UCSD-AML1 (cell line): Measurements from ENCODE around the gene ZDHHC7.
A peak's percentile ranks its signal among the peaks of the same experiment; 100 is the strongest.

Experiments used
- DNase-seq: peaks from one replicate; lab custom pipeline; 2025; ENCODE audit not compliant: unreplicated experiment; lab: John Stamatoyannopoulos, UW

The ZDHHC7 gene

GRCh38 chr16:84970447-84971127, 40.7 kb downstream of the ZDHHC7 start:
- peak; percentile 72 for DNase-seq

GRCh38 chr16:84967828-84968227, 43.5 kb downstream of the ZDHHC7 start:
- no peak for DNase-seq

DNA sequence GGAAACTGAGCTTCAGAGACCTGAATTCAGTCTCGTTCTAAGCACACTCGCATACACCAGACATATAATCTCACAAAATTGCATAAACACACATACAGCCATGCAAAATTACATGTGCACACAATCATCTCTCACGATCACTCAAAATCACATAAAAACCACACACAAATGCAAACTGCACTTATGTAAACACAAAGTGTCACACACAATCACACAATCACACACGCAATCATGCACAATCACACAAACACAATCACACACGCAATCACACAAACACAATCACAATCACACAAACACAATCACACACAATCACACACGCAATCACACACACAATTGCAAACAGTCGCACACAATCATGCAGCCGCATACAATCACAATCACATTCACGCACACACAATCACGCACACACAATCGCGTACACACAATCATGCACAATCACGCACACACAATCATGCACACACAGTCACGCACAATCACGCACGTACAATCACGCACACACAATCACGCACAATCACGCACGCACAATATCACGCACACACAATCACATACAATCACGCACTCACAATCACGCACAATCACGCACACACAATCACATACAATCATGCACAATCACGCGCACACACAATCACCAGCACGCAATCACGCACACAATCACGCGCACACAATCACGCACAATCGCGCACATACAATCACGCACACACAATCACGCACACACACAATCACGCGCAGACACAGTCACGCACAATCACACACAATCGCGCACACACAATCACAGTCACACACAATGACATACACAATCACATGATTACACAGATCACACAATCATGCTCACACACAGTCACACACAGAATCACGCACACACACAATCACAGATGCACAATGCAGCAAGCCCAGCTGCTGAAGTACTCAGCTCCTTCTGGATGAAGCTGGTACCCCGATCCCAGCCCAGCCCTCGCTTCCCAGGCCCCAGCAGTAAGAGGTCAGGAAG, 45.6 kb downstream of the ZDHHC7 start:
- no peak for DNase-seq

- DNase-seq = no peak
Measured at GRCh38 chr16:84964386-84965128, 46.8 kb downstream of the ZDHHC7 start.

GRCh38 chr16:84963066-84963465, 48.3 kb downstream of the ZDHHC7 start:
- DNase-seq = no peak

DNA sequence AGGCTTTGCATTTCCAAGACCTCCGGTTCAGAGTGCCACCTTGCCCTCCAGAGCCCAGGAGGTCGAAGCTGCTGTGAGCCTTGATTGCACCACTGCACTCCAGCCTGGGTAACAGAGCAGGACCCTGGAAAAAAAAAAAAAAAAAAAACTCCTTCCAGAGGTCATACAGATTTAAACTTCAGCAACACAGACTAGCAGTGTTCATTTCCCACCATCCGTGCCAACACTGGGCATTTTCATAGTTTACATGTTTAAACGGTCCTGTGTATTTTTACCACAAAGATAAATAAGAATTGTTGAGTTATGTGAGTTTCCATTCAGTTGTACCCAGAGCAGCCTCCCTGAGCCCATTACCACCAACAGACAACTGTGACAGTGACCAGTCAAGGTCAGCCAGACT, 50.4 kb downstream of the ZDHHC7 start:
- no peak for DNase-seq

DNA sequence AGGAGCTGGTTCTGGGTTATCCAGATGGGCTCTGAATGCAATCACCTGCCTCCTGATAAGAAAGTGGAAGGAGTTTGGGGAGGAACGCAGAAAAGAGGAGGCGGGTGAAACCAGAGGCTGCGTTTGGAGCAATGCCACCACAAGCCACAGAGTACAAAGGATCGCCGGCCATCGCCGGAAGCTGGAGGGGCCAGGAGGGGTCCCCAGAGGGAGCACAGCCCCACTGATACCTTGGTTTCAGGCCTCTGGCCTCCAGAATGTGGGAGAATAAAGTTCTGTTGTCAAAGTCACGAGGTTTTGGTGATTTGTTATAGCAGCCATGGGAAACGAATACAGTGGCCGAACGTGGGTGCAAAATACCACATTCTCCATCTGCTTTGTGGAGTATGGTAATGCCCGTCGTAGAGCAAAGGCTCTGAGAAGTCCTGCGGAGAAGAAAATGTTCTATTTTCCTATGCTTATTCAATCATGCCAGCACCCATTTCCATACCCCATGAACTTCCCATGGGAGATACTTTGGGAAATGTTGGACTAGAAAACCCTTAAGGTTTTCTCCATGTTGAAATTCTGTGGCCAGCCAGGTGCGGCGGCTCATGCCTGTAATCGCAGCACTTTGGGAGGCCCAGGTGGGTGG, 51.4 kb downstream of the ZDHHC7 start:
- DNase-seq = no peak

GRCh38 chr16:84959045-84959576, 52.2 kb downstream of the ZDHHC7 start:
- no peak for DNase-seq

GRCh38 chr16:84957792-84958191, 53.5 kb downstream of the ZDHHC7 start:
- no peak for DNase-seq

DNA sequence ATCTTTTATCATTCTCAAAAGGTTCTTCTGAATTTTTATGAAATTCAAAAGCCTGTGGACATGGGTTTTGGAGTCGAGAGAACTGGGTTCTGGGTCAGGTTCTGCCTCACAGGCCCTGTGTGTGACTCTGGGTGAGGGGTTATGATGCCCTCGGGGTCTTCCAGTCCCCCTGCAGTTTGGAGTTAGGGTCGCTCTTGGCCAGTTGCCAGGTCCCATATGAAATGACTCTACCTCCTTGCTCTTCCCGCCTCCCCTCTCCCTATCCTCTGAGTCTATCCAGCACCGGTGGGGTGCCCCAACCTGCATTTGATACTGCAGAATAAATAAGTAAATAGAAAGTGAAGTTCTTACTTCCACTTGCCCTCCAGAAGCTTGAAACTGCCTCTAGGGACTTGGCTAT, 54.1 kb downstream of the ZDHHC7 start:
- DNase-seq = no peak

- no peak for DNase-seq
Measured at GRCh38 chr16:84955427-84955826, 55.9 kb downstream of the ZDHHC7 start.

- DNase-seq = no peak
Measured at GRCh38 chr16:84953190-84953746, 58.1 kb downstream of the ZDHHC7 start.

DNA sequence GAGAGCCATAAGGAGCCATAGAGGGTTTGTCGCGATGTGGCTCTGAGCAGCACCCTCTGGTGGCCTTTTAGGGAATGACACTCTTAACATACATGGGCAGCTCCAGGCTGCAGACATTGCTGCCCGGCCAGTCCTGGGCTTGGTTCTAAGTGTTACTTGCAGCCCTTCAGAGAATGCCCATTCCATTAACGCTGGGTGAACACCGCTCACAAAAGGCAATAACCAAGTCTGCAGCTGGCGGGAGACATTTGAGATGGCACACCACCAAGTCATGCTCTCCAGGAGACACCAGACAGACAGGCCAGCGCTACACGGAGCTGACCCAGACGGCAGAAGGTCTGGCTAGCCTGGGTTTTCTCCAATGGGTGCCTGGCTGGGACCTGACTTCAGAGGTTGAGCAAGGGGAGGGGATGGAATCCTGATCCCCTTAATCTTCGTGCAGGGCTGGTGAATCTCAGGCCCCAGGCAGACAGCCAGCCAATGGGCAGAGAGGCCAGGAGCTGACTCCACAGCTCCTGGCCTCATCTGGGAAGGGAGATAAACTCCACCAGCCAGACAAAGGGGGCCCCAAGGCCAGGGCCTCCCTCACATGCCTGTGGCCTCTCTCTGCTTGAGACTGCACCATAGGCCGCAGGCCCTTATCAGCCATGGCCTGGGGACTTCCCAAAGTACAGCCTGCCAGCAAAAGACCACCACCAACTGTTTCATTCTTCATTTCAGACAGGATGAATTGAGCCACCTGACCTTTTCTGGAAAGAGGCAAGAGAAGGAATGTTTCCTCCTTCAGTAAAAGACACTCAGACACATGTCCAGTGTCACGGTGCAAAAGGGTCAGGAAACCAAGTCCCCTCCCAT, 58.8 kb downstream of the ZDHHC7 start:
- DNase-seq = peak; percentile 65

DNA sequence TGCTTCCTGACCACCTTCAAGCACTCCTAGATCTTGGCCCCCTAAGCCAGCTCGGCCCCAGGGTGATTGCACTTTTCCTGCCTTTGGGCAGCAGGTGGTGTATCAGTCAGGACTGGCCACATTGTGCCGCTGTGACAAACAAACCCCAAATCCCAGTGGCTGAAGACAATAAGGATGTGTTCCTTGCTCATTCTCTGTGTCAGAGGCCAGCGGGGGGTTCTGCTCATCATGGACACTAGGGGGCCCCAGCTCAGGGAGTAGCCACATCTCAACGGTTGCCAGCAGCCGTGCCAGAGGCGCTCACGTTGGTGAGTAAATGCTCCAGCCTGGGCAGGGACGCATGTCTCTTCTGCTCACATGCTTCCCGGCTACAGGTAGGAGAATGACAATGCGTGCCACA, 60.4 kb downstream of the ZDHHC7 start:
- DNase-seq = peak; percentile 55

DNA sequence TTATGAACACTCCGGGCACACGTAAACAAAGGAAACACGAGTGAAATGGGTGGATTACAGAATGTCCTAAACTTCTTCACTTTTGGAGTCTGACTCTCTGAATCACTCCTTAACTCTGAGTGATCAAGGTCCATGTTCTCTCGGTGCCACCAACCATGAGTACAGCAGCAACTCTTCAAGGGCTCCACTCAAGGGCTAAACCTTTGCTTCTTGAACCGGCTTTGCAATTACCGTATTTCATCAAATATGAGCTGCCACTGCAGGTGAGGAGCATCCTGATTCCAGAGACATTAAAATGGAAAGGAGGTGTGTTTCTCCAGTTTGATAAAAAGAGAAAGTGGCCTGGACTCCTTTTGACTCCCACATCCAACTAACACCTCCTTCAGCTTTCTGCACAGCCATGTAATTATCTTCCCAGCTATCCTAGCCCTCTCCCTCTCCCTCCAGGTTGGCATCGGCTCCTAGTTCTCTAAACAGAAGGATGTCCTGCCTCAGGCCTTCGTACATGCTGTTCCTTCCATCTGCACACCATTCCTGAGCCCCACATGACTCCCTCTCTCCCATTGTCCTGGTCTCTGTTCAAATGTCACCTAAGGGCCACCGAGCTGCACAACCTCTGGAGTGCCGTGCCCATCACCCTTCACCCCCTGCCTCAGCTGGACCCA, 61.4 kb downstream of the ZDHHC7 start:
- DNase-seq = no peak

GRCh38 chr16:84948851-84949610, 62.3 kb downstream of the ZDHHC7 start:
- no peak for DNase-seq

GRCh38 chr16:84947996-84948850, 63.1 kb downstream of the ZDHHC7 start:
- no peak for DNase-seq
